K562 (cell line): ENCODE measurements around the gene RND1. TPM values are rescaled to one million over a fixed set of nuclear protein-coding genes. Genes with fewer than 3 reads are reported as not detected.

ENCODE experiments used
- ARHGAP35 ChIP-seq: fragments of 450-650 bp; IDR thresholded peaks from 2 replicates; pipeline ENCODE4 v1.6.1; 2018; ENCODE audit not compliant: partially characterized antibody
- FOXA3 ChIP-seq, 2 experiments: fragments of 450-650 bp in 1 of 2; sonication (generic) in 1 of 2; formaldehyde crosslinking; IDR thresholded peaks in 1 of 2; conservative IDR thresholded peaks in 1 of 2; 2 replicates each; pipeline versions ENCODE4 v1.4.0 to v1.8.0; 2020 to 2022; ENCODE audit warnings: mild to moderate bottlenecking in 2 of 2, missing genetic modification reagents in 1 of 2
- FOXJ2 ChIP-seq: fragments of 200-800 bp; sonication (Bioruptor generic); IDR thresholded peaks from 2 replicates; pipeline ENCODE4 v1.6.1; 2016; ENCODE audit warnings: missing genetic modification characterization, missing compliant biosample characterization
- GABPB1 ChIP-seq: sonication (generic); formaldehyde crosslinking; IDR thresholded peaks from 2 replicates; pipeline ENCODE4 v1.8.0; 2022; ENCODE audit warnings: mild to moderate bottlenecking, missing genetic modification reagents
- HMG20A ChIP-seq: fragments of 450-650 bp; formaldehyde crosslinking; conservative IDR thresholded peaks from 2 replicates; pipeline ENCODE4 v1.4.0; 2020; ENCODE audit warnings: mild to moderate bottlenecking, mixed read lengths
- KDM5B ChIP-seq: fragments of 200-600 bp; sonication (generic); IDR thresholded peaks from 2 replicates; pipeline ENCODE4 v1.6.1; 2012; ENCODE audit warnings: low read depth, mild to moderate bottlenecking, moderate library complexity, low read length, control low read depth, inconsistent platforms; ENCODE audit not compliant: insufficient replicate concordance
- MEF2D ChIP-seq: conservative IDR thresholded peaks from 2 replicates; pipeline ENCODE4 v1.6.1; 2016; ENCODE audit warnings: low read depth, missing genetic modification characterization, missing compliant biosample characterization
- NRF1 ChIP-seq, 2 experiments: fragments of 450-650 bp; IDR thresholded peaks in 1 of 2; conservative IDR thresholded peaks in 1 of 2; 2 replicates each; pipeline ENCODE4 v1.6.1; 2014; ENCODE audit warnings: mild to moderate bottlenecking in 2 of 2
- PYGO2 ChIP-seq: fragments of 450-650 bp; IDR thresholded peaks from 2 replicates; pipeline ENCODE4 v1.6.1; 2016; ENCODE audit warnings: mild to moderate bottlenecking, missing genetic modification characterization, moderate library complexity, missing compliant biosample characterization
- RBM25 ChIP-seq: fragments of 200-400 bp; formaldehyde crosslinking; IDR thresholded peaks from 2 replicates; pipeline ENCODE4 v1.6.1; 2018; ENCODE audit warnings: low read length, low read depth, moderate library complexity; ENCODE audit not compliant: severe bottlenecking
- SRSF1 ChIP-seq: fragments of 200-400 bp; formaldehyde crosslinking; IDR thresholded peaks from 2 replicates; pipeline ENCODE4 v1.6.1; 2017; ENCODE audit warnings: mild to moderate bottlenecking, low read depth, low read length, moderate library complexity
- ZFP1 ChIP-seq: fragments of 450-650 bp; formaldehyde crosslinking; IDR thresholded peaks from 2 replicates; pipeline ENCODE4 v1.4.0; 2020; ENCODE audit warnings: mild to moderate bottlenecking, mixed read lengths
- ZFX ChIP-seq: sonication (generic); formaldehyde crosslinking; IDR thresholded peaks from 2 replicates; pipeline ENCODE4 v1.8.0; 2022; ENCODE audit warnings: mild to moderate bottlenecking, missing genetic modification reagents, moderate library complexity
- ZNF217 ChIP-seq: sonication (generic); formaldehyde crosslinking; IDR thresholded peaks from 2 replicates; pipeline ENCODE4 v1.8.0; 2022; ENCODE audit warnings: mild to moderate bottlenecking, missing genetic modification reagents
- ZNF583 ChIP-seq: fragments of 250-450 bp; sonication (Bioruptor Pico); IDR thresholded peaks from 2 replicates; pipeline ENCODE4 v1.4.0; 2020
- polyA plus RNA-seq, 8 experiments: library from polyadenylated mRNA; depleted of rRNA in 4 of 8; stranded (reverse) in 5 of 8; unstranded in 3 of 8; fragments of >200 nt; fragmentation: Nextera tagmentation in 2 of 8; fragmentation: Illumina TruSeq in 1 of 8; extraction: Ambion mirVana in 2 of 8; extraction: Trizol in 1 of 8; gene quantifications; 2 replicates each; pipeline versions ENCODE4 v1.2.1 to v1.2.3, GENCODE V29; 2011 to 2014; ENCODE audit warnings: inconsistent platforms in 1 of 8, missing spikeins in 1 of 8
- total RNA-seq, 7 experiments: library from RNA; depleted of rRNA in 6 of 7; stranded (reverse); fragments of >200 nt in 6 of 7; fragmentation: Illumina TruSeq in 2 of 7; extraction: Trizol in 2 of 7; gene quantifications; 2 replicates each; pipeline versions ENCODE4 v1.2.1 to v1.2.3, GENCODE V29; 2011 to 2021; ENCODE audit warnings: low replicate concordance in 1 of 7
- TF ChIP-seq, protein P1 (sequence below): sonication (generic); formaldehyde crosslinking; IDR thresholded peaks from 2 replicates; pipeline ENCODE4 v1.8.0; 2022; ENCODE audit warnings: mild to moderate bottlenecking, low read depth, missing genetic modification reagents
- TF ChIP-seq, protein P2 (sequence below): sonication (generic); formaldehyde crosslinking; IDR thresholded peaks from 2 replicates; pipeline ENCODE4 v1.8.1; 2022; ENCODE audit warnings: missing genetic modification reagents
- TF ChIP-seq, protein P3 (sequence below): fragments of 250-450 bp; sonication (Bioruptor Pico); IDR thresholded peaks from 2 replicates; pipeline ENCODE4 v1.4.0; 2020; ENCODE audit warnings: mild to moderate bottlenecking
- TF ChIP-seq, protein P4 (sequence below): sonication (generic); formaldehyde crosslinking; IDR thresholded peaks from 2 replicates; pipeline ENCODE4 v1.8.1; 2023; ENCODE audit warnings: mild to moderate bottlenecking, missing genetic modification reagents, moderate library complexity
- TF ChIP-seq, protein P5 (sequence below): fragments of 450-650 bp; formaldehyde crosslinking; IDR thresholded peaks from 2 replicates; pipeline ENCODE4 v1.4.0; 2020; ENCODE audit warnings: mild to moderate bottlenecking, moderate library complexity

RND1 gene
- total and polyA plus RNA-seq, 9 of the 15 experiments (the other 6 are each of a cell fraction or from before 2014, with no cell fraction given): 0.18 to 0.78 (median 0.58) TPM; not detected in 2

DNA sequence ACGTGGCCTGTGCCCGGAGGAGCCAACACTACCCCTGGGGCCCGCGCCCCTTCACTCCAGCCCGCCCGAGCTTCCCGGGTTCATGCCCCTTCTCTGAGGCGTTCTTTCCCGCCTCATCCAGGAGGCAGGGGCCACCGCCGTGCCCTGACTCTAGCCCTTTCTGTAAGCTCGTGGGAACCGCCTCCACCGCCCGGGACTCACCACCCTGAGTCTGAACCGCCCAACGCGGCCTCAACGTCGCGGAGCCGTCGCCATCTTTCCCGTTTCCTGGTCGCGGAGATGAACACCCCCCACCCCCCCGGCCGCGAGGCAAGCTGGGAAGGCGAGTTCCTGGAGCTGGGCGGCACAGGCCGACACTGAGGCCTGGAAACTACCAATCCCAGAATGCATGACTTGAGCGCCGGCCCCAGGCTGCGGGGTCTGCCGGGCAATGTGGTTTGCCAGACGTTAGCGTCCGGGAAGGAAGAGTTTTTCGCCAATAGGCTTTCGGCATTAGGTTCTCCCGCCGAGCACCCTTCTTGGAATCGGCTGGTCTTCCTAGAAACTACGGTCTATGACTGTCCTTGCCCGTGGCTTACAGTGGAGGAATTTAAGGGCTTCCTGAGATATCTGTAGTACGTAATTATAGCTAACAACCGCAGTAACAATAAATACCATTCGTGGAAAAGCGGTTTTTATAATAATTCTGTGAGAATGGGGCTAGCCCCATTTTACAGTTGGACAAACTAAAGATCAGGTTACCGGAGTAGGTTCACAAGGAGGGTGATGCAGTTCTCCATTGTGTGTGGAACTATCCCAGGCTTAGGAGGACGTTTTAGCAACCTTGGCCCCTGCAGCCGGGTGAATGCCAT, 13.6 kb downstream of the RND1 start, which contains the start of gene DDX23 (continued):
- TF ChIP-seq ZFX (CRISPR knock-in tag): peak; percentile 90
- TF ChIP-seq, protein P1, sequence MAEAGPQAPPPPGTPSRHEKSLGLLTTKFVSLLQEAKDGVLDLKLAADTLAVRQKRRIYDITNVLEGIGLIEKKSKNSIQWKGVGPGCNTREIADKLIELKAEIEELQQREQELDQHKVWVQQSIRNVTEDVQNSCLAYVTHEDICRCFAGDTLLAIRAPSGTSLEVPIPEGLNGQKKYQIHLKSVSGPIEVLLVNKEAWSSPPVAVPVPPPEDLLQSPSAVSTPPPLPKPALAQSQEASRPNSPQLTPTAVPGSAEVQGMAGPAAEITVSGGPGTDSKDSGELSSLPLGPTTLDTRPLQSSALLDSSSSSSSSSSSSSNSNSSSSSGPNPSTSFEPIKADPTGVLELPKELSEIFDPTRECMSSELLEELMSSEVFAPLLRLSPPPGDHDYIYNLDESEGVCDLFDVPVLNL (CRISPR knock-in tag): no peak
- peak; percentile 93 for TF ChIP-seq ZNF583 (CRISPR knock-in tag)
- TF ChIP-seq, protein P2, sequence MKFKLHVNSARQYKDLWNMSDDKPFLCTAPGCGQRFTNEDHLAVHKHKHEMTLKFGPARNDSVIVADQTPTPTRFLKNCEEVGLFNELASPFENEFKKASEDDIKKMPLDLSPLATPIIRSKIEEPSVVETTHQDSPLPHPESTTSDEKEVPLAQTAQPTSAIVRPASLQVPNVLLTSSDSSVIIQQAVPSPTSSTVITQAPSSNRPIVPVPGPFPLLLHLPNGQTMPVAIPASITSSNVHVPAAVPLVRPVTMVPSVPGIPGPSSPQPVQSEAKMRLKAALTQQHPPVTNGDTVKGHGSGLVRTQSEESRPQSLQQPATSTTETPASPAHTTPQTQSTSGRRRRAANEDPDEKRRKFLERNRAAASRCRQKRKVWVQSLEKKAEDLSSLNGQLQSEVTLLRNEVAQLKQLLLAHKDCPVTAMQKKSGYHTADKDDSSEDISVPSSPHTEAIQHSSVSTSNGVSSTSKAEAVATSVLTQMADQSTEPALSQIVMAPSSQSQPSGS (CRISPR knock-in tag): no peak
- TF ChIP-seq, protein P3, sequence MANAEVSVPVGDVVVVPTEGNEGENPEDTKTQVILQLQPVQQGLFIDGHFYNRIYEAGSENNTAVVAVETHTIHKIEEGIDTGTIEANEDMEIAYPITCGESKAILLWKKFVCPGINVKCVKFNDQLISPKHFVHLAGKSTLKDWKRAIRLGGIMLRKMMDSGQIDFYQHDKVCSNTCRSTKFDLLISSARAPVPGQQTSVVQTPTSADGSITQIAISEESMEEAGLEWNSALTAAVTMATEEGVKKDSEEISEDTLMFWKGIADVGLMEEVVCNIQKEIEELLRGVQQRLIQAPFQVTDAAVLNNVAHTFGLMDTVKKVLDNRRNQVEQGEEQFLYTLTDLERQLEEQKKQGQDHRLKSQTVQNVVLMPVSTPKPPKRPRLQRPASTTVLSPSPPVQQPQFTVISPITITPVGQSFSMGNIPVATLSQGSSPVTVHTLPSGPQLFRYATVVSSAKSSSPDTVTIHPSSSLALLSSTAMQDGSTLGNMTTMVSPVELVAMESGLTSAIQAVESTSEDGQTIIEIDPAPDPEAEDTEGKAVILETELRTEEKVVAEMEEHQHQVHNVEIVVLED (CRISPR knock-in tag): peak; percentile 90
- TF ChIP-seq SRSF1: 0 out of 2 replicates have a peak, but pooled peaks have one; percentile 63
- TF ChIP-seq MEF2D (tag): 0 out of 2 replicates have a peak, but pooled peaks have one; percentile 47
- no peak for TF ChIP-seq ZFP1 (CRISPR knock-in tag)
- no peak for TF ChIP-seq FOXA3 (CRISPR knock-in tag; conservative IDR thresholded peaks at IDR 0.05 in 1 of 2, IDR thresholded peaks at IDR 0.05 in 1 of 2)
- TF ChIP-seq ZNF217 (CRISPR knock-in tag): no peak
- peak; percentile 83 for TF ChIP-seq RBM25
- TF ChIP-seq GABPB1 (CRISPR knock-in tag): peak; percentile 57; the same call in 1 of the 2 replicates
- TF ChIP-seq FOXJ2: peak; percentile 72
- TF ChIP-seq NRF1 (conservative IDR thresholded peaks at IDR 0.05 in 1 of 2, IDR thresholded peaks at IDR 0.05 in 1 of 2): peak; percentile 44 to 62; a peak in 3 of 4 replicates
- no peak for TF ChIP-seq ARHGAP35
- no peak for TF ChIP-seq HMG20A
- TF ChIP-seq, protein P4, sequence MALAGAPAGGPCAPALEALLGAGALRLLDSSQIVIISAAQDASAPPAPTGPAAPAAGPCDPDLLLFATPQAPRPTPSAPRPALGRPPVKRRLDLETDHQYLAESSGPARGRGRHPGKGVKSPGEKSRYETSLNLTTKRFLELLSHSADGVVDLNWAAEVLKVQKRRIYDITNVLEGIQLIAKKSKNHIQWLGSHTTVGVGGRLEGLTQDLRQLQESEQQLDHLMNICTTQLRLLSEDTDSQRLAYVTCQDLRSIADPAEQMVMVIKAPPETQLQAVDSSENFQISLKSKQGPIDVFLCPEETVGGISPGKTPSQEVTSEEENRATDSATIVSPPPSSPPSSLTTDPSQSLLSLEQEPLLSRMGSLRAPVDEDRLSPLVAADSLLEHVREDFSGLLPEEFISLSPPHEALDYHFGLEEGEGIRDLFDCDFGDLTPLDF (CRISPR knock-in tag): peak; percentile 50; the same call in 1 of the 2 replicates
- TF ChIP-seq KDM5B: peak; percentile 87
- TF ChIP-seq, protein P5, sequence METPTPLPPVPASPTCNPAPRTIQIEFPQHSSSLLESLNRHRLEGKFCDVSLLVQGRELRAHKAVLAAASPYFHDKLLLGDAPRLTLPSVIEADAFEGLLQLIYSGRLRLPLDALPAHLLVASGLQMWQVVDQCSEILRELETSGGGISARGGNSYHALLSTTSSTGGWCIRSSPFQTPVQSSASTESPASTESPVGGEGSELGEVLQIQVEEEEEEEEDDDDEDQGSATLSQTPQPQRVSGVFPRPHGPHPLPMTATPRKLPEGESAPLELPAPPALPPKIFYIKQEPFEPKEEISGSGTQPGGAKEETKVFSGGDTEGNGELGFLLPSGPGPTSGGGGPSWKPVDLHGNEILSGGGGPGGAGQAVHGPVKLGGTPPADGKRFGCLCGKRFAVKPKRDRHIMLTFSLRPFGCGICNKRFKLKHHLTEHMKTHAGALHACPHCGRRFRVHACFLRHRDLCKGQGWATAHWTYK (CRISPR knock-in tag): peak; percentile 91
- no peak; the same call in 1 of the 2 replicates for TF ChIP-seq PYGO2 (tag)
